Adrenal gland (tissue), 5 donors: ENCODE results near the gene FAM219A.

Experiments
- POLR2A ChIP-seq, 2 donors: fragments of 450-650 bp; IDR thresholded peaks; one replicate each; pipeline ENCODE4 v1.6.1; 2017; ENCODE audit warnings: antibody characterized with exemption in 2 of 2, mild to moderate bottlenecking in 2 of 2, moderate library complexity in 1 of 2
- TF ChIP-seq, protein P1 (sequence below), 6 experiments: fragments of 450-650 bp in 4 of 6; fragments of 200-600 bp in 2 of 6; sonication (generic) in 1 of 6; IDR thresholded peaks; 1 replicate in 5 of 6; 2 replicates in 1 of 6; pipeline versions ENCODE4 v1.5.1 to v1.8.0; 2016 to 2021; ENCODE audit warnings: antibody characterized with exemption in 6 of 6, mild to moderate bottlenecking in 2 of 6, moderate library complexity in 1 of 6
- donor health status: DM: no; HTN: no; CAD: no.

DNA sequence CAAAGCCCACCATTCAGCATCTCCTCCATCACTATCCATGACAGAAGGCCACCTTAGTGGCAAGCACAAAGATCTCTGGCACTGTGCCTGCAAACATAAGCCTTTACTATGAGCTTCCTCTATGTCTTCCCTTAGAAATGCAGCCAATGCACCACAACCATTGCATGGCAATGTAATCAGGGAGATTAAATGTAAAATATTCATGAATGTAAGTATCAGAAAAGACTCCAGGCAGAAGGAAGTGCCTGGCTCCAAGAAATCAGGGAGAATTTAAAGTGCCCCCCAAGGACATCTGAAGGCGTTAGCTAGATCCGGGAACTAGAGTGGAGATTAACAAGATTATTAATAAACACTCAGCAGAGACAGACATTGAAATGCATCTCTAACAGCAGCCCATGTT, 49.2 kb downstream of the FAM219A start:
- TF ChIP-seq, protein P1, sequence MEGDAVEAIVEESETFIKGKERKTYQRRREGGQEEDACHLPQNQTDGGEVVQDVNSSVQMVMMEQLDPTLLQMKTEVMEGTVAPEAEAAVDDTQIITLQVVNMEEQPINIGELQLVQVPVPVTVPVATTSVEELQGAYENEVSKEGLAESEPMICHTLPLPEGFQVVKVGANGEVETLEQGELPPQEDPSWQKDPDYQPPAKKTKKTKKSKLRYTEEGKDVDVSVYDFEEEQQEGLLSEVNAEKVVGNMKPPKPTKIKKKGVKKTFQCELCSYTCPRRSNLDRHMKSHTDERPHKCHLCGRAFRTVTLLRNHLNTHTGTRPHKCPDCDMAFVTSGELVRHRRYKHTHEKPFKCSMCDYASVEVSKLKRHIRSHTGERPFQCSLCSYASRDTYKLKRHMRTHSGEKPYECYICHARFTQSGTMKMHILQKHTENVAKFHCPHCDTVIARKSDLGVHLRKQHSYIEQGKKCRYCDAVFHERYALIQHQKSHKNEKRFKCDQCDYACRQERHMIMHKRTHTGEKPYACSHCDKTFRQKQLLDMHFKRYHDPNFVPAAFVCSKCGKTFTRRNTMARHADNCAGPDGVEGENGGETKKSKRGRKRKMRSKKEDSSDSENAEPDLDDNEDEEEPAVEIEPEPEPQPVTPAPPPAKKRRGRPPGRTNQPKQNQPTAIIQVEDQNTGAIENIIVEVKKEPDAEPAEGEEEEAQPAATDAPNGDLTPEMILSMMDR (IDR thresholded peaks at IDR 0.05), result no peak
- TF ChIP-seq POLR2A (IDR thresholded peaks at IDR 0.05), result no peak
